NCI-H524 treated with DMSO at 0.1 percent for 48 hours (cell line): ENCODE data around the gene CHRM5.
"Not testable (repeated sequence)": the region's sequence is repeated elsewhere in the genome, so short reads cannot be mapped to it uniquely, and the experiment has no call there.

Experiments used
- DNase-seq: peaks from one replicate; lab custom pipeline; 2025; lab: John Stamatoyannopoulos, UW

The CHRM5 gene

GRCh38 chr15:33987444-33987843 is 19.1 kb downstream of the CHRM5 start:
- no peak for DNase-seq

GRCh38 chr15:33988384-33988783 is 20.1 kb downstream of the CHRM5 start:
- no peak for DNase-seq

- DNase-seq: peak; percentile 11
Observed at GRCh38 chr15:33994005-33994615, 25.8 kb downstream of the CHRM5 start.

- DNase-seq: not testable (repeated sequence)
Observed at GRCh38 chr15:33995666-33996065, 27.4 kb downstream of the CHRM5 start.

- no peak for DNase-seq
Observed at GRCh38 chr15:34001536-34001935, 33.2 kb downstream of the CHRM5 start.

DNA sequence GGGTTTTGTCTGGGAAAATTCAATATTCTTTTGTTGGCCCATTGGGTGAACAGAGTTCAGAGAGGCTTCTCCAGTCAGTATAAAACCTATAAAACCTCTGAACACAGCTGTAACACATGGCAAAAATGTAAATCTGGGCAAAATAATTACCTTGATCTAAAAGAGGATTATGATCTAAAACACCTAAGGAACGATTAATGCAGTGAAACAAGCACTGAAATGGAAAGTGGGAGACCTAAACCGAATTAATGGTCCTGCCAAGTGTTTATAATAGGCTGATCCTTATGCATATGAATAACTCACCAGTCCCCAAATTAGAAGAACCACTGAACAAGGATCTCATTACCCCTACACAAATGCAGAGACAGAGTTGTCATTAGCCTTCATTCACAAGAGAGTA is 38.1 kb downstream of the CHRM5 start:
- peak; percentile 30 for DNase-seq

GRCh38 chr15:34009656-34010055 is 41.4 kb downstream of the CHRM5 start:
- DNase-seq: no peak

GRCh38 chr15:34010921-34011320 is 42.6 kb downstream of the CHRM5 start:
- no peak for DNase-seq

DNA sequence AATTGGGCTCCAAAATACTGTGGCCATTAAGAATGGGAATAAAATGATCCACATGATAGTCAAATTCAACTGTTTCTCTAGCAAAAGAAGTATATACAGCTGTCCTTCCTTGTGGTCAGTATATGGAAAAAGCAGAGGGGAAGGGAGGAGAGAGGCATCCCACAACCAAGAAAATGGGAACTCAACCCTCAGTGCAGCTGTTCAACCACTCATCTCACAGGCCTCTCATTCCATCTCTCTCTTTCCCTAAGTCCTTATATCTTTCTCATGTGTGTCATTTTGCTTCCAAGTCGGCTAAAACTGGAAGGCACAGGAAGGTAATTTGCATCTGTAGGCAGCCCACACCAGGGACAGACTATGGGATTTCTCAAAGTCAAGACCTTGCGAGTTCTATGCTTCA is 43.2 kb downstream of the CHRM5 start:
- no peak for DNase-seq

GRCh38 chr15:34012461-34013028 is 44.2 kb downstream of the CHRM5 start:
- DNase-seq: no peak

DNA sequence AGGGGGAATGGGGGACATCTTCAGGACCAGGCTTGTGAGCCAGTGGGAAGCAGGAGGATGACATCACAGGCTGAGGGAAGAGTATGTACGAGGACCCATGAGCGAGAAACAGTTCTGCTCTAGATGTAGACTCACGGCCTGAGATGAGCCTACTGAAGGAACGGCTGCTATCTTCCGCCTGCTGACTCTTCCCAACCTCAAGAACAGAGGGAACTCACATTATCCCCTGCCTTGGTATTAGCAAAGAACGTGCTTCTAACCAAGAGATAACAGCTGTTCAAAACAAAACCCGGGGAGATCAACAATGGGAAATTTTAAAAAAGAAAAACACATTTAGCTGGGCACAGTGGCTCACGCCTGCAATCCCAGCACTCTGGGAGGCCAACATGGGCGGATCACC is 45.4 kb downstream of the CHRM5 start:
- no peak for DNase-seq

- no peak for DNase-seq
Observed at GRCh38 chr15:34014556-34014955, 46.3 kb downstream of the CHRM5 start.

DNA sequence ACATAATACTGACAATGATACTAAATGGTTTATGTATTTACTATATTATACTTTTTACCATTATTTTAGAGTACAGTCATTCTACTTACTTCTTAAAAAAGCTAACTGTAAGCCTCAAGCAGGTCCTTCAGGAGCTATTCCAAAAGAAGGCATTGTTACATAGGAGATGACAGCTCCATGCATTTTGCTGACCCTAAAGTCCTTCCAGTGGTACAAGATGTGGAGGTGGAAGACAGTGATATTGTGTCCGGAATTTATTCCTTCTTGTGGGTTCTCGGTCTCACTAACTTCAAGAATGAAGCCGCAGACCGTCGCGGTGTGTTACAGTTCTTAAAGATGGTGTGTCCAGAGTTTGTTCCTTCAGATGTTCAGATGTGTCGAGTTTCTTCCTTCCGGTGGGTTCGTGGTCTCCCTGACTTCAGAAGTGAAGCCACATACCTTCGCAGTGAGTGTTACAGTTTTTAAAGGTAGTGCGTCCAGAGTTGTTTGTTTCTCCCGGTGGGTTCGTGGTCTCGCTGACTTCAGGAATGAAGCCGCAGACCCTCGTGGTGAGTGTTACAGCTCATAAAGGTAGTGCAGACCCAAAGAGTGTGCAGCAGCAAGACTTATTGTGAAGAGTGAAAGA is 49.8 kb downstream of the CHRM5 start:
- no peak for DNase-seq

GRCh38 chr15:34018738-34019137 is 50.4 kb downstream of the CHRM5 start:
- DNase-seq: not testable (repeated sequence)

DNA sequence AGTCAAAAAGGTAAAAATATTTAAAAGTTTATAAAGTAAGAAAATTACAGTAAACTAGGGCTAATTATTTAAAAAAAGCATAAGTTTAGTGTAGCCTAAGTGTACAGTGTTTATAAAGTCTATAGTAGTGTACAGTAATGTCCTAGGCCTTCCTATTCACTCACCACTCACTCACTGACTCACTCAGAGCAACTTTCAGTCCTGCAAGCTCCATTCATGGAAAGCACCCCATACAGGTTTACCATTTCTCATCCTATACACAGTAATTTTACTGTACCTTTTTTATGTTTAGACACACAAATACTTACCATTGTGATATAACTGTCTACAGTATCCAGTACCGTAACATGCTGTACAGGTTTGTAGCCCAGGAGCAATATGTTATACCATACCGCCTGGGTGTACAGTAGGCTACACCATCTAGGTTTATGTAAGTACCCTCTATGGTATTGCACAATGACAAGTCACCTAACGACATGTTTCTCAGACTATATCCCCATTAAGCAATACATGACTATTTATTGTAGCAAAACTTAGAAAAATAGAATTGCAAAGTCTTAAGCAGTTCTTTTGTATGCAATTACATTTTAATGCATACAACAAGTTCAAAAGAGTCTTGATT is 51.2 kb downstream of the CHRM5 start:
- DNase-seq: no peak

DNA sequence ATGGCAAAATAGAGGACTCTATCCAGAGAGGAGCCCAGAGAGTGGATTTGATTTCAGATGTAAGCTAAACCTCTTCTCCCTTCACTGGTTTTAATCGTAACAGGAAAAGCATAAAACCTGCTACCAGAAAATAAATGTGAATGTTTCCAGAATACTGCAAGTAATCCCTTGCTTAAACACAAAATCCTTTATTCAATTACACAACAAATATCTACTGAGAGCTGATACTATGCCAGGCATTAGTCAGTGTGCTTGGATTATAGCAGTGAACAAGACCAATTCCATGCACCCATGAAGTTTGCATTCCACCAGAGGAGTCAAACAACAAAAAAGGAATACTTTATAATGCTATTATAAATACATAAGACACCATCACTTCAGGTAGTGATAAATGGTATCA is 55.6 kb downstream of the CHRM5 start:
- no peak for DNase-seq

- DNase-seq: no peak
Observed at GRCh38 chr15:34025252-34025651, 57.0 kb downstream of the CHRM5 start.

GRCh38 chr15:34027606-34028005 is 59.3 kb downstream of the CHRM5 start:
- DNase-seq: no peak

DNA sequence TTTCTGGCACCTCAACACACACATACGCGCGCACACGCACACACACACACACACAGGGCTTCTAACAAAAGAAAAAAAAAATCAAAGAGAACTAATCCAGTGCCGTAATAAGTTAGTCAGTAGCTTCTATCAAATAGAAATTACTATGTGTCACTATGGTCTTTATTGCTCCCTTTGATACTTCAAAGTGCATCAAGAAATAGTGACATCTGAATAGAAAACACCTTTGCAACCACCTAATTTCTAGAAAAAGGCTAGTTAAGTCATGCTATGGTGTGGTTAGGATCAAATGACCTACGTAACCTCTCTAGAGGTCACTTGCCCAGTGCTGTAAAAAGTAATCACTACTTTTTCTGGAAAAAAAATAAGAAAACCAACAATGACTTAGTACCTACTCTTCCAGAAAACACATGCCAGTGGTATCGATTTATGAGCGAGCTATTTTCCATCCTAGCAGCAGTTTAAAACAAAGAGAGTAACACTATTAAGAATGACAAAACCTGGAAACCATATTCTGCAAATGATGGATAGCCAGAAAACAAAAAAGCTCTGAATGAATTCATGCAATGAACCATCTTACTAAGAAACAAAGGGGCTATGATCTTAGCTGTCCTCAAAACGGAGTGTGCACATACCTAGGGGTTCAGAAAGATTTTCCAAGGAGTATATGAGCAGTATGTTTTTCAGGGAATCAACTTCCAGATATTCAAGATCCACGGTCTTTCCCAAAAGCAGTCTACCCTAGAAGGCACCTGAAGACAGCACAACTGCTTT is 63.9 kb downstream of the CHRM5 start:
- no peak for DNase-seq

DNA sequence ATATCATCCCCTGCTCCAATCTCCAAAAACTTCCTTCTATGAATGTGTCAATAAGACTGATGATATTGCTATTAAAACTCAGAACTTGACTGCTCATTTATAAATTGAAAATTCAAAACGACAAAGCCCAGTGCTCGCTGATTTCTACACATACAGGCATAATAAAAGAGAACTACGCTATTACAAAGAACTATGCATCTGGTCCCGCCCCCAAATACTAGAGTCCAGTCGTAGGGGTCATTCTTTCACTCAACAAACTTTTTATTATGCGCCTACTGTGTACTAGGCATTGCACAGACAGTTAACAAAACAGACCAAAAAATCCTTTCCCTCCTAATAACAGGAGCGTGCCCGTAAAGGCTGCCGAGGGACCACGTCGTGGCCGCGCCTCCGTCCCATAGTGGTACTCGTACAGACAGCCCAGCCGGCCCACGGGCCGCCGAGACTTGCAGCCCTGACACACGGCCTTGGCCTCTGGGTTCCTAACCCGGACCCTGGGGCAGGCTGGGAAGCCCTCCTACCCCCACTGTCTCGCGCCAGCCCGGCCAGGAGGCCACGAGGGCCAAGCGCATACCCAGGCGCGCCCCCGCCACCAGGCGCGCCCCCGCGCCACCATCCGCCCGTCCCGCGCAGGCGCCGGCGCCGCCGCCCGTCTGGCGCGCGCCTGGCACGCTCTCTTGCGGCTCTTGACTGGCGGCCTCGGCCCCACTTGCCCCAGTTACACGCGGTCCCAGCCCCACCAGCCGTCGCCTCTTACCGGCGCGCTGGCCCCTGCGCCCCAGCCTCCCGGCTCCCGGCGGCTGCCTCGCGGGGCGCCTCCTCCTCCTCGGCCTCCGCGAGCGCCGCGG is 70.0 kb downstream of the CHRM5 start:
- DNase-seq: peak; percentile 47
